Measurements from ENCODE around the gene F3.

GRCh38 chr1:94553323-94553730 lies 11.8 kb upstream of the F3 start:
- TF ChIP-seq POLR2A (IDR thresholded peaks at IDR 0.05; ENCODE audit: low read length) (no peak), GATA1 (IDR thresholded peaks at IDR 0.05; ENCODE audit: low read depth, low read length) (no peak)
